ENCODE results near the gene MAP7. TPM values are rescaled to one million over a fixed set of nuclear protein-coding genes. Genes with fewer than 3 reads are reported as not detected.

The MAP7 gene
- total RNA-seq, 4 donors from 2014 or later: 4.6 to 9.7 (median 6.0) TPM

DNA sequence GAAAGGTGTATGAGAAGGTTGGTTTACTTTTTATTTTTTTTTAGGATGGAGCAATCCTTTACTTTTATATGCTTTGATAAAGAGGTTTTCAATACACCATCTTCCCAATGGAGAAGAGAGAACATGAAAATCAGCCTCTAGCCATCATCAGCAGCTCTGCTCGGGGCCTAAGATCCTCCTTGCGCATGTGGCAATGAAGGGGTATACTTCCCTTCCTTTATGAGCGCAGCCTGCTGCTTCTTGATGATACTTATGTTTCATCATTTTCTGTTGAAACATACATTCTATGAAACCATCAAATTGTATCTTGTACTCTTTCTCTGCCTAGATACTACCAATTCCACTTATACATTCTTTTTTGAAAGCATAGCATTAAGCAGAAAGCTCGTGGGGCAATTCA, 74.5 kb downstream of the MAP7 start:
- TF ChIP-seq, protein P1, sequence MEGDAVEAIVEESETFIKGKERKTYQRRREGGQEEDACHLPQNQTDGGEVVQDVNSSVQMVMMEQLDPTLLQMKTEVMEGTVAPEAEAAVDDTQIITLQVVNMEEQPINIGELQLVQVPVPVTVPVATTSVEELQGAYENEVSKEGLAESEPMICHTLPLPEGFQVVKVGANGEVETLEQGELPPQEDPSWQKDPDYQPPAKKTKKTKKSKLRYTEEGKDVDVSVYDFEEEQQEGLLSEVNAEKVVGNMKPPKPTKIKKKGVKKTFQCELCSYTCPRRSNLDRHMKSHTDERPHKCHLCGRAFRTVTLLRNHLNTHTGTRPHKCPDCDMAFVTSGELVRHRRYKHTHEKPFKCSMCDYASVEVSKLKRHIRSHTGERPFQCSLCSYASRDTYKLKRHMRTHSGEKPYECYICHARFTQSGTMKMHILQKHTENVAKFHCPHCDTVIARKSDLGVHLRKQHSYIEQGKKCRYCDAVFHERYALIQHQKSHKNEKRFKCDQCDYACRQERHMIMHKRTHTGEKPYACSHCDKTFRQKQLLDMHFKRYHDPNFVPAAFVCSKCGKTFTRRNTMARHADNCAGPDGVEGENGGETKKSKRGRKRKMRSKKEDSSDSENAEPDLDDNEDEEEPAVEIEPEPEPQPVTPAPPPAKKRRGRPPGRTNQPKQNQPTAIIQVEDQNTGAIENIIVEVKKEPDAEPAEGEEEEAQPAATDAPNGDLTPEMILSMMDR (IDR thresholded peaks at IDR 0.05; ENCODE audit: low read depth): no peak

DNA sequence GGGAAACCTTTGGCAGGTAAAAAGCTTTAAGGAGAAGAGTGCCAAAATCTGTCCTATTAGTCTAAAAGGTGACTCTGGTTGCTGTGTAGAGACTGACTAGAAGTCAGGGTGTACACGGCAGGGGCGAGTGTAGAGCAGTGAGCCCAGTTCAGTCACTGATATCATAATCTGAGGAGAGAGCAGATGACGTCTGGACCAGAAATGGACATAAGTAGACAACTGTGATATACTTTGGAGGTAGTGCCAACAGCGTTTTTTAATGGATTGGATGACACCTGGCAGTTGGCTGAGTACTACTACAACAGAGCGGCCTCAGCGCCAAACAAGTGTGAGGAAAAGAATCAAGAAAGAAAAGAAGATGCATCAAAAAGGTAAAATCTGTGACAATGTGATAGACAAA, 76.0 kb downstream of the MAP7 start:
- TF ChIP-seq, protein P1 (IDR thresholded peaks at IDR 0.05; ENCODE audit: low read depth): no peak

DNA sequence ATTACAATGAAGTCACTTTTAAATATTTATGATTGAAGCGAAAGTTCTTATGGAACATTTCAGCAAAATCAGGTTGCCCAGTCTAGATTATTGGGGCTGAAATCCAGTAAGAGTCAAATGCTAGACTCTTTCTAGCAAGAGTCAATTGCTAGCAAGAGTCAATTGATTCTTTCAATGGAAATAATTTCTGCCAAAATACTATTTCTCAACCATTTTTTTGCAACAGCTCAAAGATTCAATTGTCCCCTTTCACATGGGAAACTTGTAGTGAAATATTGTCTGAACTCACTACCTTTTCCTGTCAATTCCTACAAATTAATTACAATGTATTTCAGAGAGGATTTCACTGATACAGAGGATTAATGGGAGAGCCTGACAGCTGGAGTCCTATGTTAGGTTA, 78.3 kb downstream of the MAP7 start:
- TF ChIP-seq, protein P1 (IDR thresholded peaks at IDR 0.05; ENCODE audit: low read depth): no peak

DNA sequence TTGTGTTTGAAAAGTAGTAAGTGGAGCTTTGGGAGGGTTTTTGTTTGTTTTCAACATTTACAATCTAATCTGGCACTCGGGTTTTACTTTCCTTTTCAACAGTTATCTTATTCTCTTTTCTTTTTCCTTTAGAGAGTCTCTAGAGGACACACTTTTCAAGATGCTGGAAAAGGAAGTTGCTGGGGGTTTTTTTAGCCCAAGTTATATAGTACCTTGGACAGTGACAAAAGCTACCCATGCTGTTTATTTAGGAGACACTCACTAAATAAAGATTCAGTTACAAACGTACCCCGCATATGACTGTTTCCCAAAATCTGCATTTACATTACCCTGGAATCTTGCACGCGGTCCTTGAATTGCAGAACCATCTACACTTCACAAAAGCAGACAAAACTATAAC, 78.8 kb downstream of the MAP7 start:
- TF ChIP-seq, protein P1 (IDR thresholded peaks at IDR 0.05; ENCODE audit: low read depth): no peak

DNA sequence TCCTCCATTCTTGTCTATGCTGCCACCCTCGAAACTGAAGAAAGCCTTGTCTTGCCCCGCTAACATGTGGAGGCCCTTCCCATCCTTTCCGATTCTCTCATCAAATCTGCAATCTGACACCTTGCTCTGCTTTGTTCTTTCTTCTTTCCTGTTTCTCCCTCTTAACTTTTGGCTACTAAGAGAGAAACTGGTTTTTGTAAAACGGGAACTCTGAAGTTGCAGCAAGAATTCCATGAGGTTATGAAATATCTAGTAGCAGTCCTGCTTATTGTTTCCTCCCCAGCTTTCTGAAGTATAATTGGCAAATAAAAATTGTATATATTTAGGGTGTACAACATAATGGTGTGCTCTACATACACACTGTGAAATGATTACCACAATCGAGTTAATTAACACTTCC, 80.2 kb downstream of the MAP7 start:
- TF ChIP-seq, protein P1 (IDR thresholded peaks at IDR 0.05; ENCODE audit: low read depth): no peak

DNA sequence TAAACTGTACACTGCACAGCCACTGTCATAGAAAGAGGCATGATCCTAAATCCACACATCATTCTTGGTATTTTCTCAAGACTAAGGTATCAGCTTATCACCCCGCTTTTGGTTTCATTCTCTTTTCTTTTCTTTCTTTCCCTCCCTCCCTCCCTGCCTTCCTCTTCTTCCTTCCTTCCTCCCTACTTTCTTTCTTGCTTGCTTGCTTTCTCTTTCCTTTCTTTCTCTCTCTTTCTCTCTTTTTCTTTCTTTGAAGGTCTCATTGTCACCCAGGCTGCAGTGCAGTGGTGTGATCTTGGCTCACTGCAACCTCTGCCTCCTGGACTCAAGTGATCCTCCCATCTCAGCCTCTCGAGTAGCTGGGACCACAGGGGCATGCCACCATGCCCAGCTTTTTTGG, 81.1 kb downstream of the MAP7 start:
- TF ChIP-seq, protein P1 (IDR thresholded peaks at IDR 0.05; ENCODE audit: low read depth): no peak

DNA sequence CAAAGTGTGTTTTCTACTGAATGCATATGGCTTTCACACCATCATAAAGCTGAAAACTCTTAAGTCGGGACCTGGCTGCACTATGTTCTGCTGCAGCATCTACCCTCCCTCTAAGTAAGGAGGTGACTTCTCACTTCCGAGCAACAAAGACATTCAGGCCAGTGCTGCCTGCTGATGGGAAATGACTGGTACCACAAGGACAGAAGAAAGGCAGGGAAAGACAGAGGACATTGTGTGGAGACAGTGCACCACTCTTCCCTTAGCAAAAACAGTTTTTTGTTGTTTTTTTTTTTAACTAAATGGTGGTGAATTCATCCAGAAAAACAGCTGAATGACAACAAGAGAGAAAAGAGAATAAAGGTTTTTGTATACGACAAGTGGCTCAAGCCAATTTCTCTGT, 81.5 kb downstream of the MAP7 start:
- TF ChIP-seq, protein P1 (IDR thresholded peaks at IDR 0.05; ENCODE audit: low read depth): no peak

All from subcutaneous adipose tissue (tissue), 4 donors.